Stomach (tissue), 9 donors: Measurements from ENCODE around the gene PAK2. TPM values are rescaled to one million over a fixed set of nuclear protein-coding genes. Genes with fewer than 3 reads are reported as not detected.

Experiments
- DNase-seq, 2 donors: peaks; one replicate each; pipeline versions ENCODE4 v3.0.0 to v3.0.0-alpha.2; 2013 to 2019
- H3K27ac ChIP-seq, 5 donors: fragments of 200-600 bp in 4 of 5; sonication (generic) in 4 of 5; one replicate each; pipeline ENCODE4 v1.5.1; 2013 to 2019; ENCODE audit warnings: mild to moderate bottlenecking in 1 of 5, moderate library complexity in 1 of 5
- H3K27me3 ChIP-seq, 3 donors: fragments of 200-600 bp; sonication (generic); one replicate each; pipeline ENCODE4 v1.5.1; 2017 to 2019; ENCODE audit warnings: mixed run types in 1 of 3
- H3K36me3 ChIP-seq, 4 donors: fragments of 200-600 bp; sonication (generic); 1 replicate in 3 of 4; 2 replicates in 1 of 4; pipeline ENCODE4 v1.5.1; 2016 to 2019
- H3K4me1 ChIP-seq, 4 donors: fragments of 200-600 bp; sonication (generic); one replicate each; pipeline ENCODE4 v1.5.1; 2016 to 2019
- H3K4me3 ChIP-seq, 4 donors: fragments of 200-600 bp; sonication (generic) in 3 of 4; one replicate each; pipeline ENCODE4 v1.5.1; 2016 to 2019; ENCODE audit warnings: mild to moderate bottlenecking in 1 of 4
- H3K9me3 ChIP-seq, 4 donors: fragments of 200-600 bp; sonication (generic); one replicate each; pipeline ENCODE4 v1.5.1; 2016 to 2019
- EP300 ChIP-seq: sonication (generic); formaldehyde crosslinking; IDR thresholded peaks from one replicate; pipeline ENCODE4 v1.6.1; 2017; ENCODE audit warnings: antibody characterized with exemption
- POLR2A ChIP-seq, 4 donors: fragments of 450-650 bp; IDR thresholded peaks; one replicate each; pipeline ENCODE4 v1.6.1; 2016; ENCODE audit warnings: antibody characterized with exemption in 4 of 4, control low read depth in 2 of 4, mild to moderate bottlenecking in 1 of 4, moderate library complexity in 1 of 4
- POLR2AphosphoS5 ChIP-seq, 3 donors: sonication (generic); formaldehyde crosslinking; IDR thresholded peaks; one replicate each; pipeline ENCODE4 v1.6.1; 2016; ENCODE audit warnings: antibody characterized with exemption in 3 of 3
- WGBS, 5 donors: extraction: QIAGEN DNeasy Blood & Tissue Kit in 3 of 5; methylation state at CpG; one replicate each; pipeline versions ENCODE4 v1.1.5 to v1.1.7; 2013 to 2018; 5-methylcytosine and 5-hydroxymethylcytosine counted together
- intact Hi-C: fragments of 100-400 bp; cut with DNase I; formaldehyde crosslinking; loops from one replicate; pipeline ENCODE4 v1.15.1; 2023; ENCODE audit warnings: low total_unique reads
- polyA plus RNA-seq, 3 donors: library from polyadenylated mRNA; stranded (reverse); fragments of 200-250 nt; gene quantifications; one replicate each; pipeline ENCODE4 v1.2.3, GENCODE V29; 2013
- total RNA-seq, 5 donors: library from RNA; depleted of rRNA; stranded (reverse); fragments of >200 nt; gene quantifications; one replicate each; pipeline versions ENCODE4 v1.1.0 to v1.2.3, GENCODE V29; 2014 to 2016
- TF ChIP-seq, protein P1 (sequence below), 7 experiments: fragments of 450-650 bp in 4 of 7; fragments of 200-600 bp in 3 of 7; sonication (generic) in 3 of 7; IDR thresholded peaks; one replicate each; pipeline ENCODE4 v1.5.1; 2016 to 2019; ENCODE audit warnings: antibody characterized with exemption in 7 of 7, control low read depth in 2 of 7, mild to moderate bottlenecking in 1 of 7
- donor health status: healthy with polysubstance abuse.
- donor health status: Bipolar disorder and iron deficiency.
- donor health status: healthy.

Gene PAK2
- total and polyA plus RNA-seq, 8 donors = 11.1 to 88.7 (median 22.0) TPM

DNA sequence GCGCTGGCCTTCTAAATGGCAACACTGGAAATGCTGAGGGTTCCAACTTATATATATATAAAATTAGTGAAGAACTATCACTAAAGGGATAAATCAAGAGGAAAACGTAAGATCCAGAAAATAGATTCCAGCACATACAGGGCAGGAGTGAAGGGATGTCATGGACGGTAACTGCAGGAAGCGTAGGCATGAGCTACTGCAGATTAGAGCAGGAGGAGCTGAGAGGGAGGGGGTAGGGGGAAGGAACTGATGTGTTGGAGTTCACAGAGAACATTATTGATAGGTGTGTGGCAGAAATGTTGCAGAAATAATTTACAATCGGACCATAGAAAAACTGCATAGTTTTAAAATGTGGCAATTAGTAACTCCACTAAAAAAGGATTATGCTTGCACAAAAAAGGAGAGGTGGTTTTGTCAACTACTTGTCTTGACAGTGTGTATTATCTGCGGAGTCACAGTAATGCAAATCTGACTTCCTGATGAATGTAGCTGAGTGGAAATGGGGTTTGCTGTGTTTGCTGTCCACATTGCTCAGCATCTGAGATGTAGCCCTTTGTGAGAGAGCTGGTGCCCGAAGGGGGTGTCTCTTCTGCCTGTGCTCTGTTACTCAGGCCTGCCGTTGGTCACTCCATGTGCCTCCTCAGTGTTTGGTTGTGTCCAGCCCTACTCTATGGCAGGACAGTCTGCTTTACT lies 61.2 kb downstream of the PAK2 start:
- intact Hi-C loops = no loop called here
- Histone ChIP-seq H3K27ac (no peak overlapping the region), H3K36me3 (peaks cover 16 to 51% (median 48%) of the 10 kb centered on the region in 4 donors), H3K4me3 (no peak overlapping the region), H3K4me1 (no peaks in the 10 kb centered on the region), H3K27me3 (no peaks in the 10 kb centered on the region), H3K9me3 (no peaks in the 10 kb centered on the region)
- no peak for DNase-seq
- whole genome bisulfite sequencing, 5 donors = 90 to 95% (median 93%) methylated on average over 8 of the region's 8 CpGs
- TF ChIP-seq POLR2A (IDR thresholded peaks at IDR 0.05) = no peak
- no peak for TF ChIP-seq POLR2AphosphoS5 (IDR thresholded peaks at IDR 0.05)
- TF ChIP-seq, protein P1, sequence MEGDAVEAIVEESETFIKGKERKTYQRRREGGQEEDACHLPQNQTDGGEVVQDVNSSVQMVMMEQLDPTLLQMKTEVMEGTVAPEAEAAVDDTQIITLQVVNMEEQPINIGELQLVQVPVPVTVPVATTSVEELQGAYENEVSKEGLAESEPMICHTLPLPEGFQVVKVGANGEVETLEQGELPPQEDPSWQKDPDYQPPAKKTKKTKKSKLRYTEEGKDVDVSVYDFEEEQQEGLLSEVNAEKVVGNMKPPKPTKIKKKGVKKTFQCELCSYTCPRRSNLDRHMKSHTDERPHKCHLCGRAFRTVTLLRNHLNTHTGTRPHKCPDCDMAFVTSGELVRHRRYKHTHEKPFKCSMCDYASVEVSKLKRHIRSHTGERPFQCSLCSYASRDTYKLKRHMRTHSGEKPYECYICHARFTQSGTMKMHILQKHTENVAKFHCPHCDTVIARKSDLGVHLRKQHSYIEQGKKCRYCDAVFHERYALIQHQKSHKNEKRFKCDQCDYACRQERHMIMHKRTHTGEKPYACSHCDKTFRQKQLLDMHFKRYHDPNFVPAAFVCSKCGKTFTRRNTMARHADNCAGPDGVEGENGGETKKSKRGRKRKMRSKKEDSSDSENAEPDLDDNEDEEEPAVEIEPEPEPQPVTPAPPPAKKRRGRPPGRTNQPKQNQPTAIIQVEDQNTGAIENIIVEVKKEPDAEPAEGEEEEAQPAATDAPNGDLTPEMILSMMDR (IDR thresholded peaks at IDR 0.05) = no peak
- TF ChIP-seq EP300 = no peak

DNA sequence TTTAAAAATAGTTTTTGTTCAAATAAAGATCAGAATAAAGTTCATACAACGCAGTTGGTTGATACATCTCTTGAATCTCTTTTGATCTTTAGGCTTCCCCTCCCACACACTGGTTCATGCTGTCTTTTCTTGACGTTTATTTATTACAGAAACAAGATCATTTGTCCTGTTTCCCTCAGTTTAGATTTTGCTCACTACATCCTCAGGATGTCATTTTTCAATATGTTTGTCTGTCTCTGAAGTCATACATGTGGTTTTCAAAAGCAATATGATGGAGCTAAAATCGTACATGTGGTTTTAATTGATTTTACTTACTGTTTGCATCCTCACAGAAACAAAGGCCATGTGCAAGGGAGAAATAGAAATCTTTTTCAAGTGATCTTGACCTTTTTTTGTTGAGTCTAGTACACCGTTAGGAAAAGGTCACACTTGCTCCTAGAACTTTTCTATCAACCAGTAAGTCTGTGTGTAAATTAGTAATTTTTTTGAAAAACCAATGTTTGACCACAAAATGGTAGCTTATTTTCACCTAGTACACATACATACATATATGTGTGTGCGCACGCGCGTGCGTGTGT lies 64.3 kb downstream of the PAK2 start:
- Histone ChIP-seq H3K36me3 (peaks cover 42 to 82% (median 79%) of the 10 kb centered on the region in 4 donors), H3K27ac (no peak overlapping the region), H3K4me3 (no peak overlapping the region), H3K27me3 (no peaks in the 10 kb centered on the region), H3K9me3 (no peaks in the 10 kb centered on the region), H3K4me1 (no peaks in the 10 kb centered on the region)
- no peak for TF ChIP-seq POLR2AphosphoS5 (IDR thresholded peaks at IDR 0.05)
- TF ChIP-seq POLR2A (IDR thresholded peaks at IDR 0.05) = no peak
- TF ChIP-seq, protein P1 (IDR thresholded peaks at IDR 0.05) = no peak
- TF ChIP-seq EP300 = no peak
- intact Hi-C loops = no loop called here
- 85 to 87% (median 86%) methylated on average over 9 of the region's 9 CpGs for WGBS, 5 donors
- no peak for DNase-seq

DNA sequence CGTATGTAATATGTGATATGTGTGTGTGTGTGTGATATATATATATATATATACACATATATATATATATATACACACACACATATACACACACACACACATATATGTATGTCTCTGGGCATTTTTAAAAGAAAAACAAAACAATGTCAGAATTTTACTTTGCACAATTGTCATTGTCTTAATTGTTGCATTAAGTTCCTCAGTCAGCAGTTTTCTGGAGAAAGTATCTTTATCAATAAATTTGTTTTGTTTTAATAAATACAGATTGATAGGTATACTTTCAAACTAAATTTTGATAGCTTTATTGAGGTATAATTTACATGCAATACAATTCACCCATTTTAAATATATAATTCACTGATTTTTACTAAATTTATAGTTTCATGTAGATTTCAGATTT lies 65.1 kb downstream of the PAK2 start:
- Histone ChIP-seq H3K9me3 (no peaks in the 10 kb centered on the region), H3K4me3 (no peak overlapping the region), H3K27me3 (no peaks in the 10 kb centered on the region), H3K27ac (no peak overlapping the region), H3K36me3 (peaks cover 42 to 86% (median 82%) of the 10 kb centered on the region in 4 donors), H3K4me1 (no peaks in the 10 kb centered on the region)
- TF ChIP-seq POLR2AphosphoS5 (IDR thresholded peaks at IDR 0.05) = no peak
- intact Hi-C loops = no loop called here
- DNase-seq = no peak
- WGBS, 5 donors = 0 to 93% (median 49%) methylated on average over 1 of the region's 1 CpG

DNA sequence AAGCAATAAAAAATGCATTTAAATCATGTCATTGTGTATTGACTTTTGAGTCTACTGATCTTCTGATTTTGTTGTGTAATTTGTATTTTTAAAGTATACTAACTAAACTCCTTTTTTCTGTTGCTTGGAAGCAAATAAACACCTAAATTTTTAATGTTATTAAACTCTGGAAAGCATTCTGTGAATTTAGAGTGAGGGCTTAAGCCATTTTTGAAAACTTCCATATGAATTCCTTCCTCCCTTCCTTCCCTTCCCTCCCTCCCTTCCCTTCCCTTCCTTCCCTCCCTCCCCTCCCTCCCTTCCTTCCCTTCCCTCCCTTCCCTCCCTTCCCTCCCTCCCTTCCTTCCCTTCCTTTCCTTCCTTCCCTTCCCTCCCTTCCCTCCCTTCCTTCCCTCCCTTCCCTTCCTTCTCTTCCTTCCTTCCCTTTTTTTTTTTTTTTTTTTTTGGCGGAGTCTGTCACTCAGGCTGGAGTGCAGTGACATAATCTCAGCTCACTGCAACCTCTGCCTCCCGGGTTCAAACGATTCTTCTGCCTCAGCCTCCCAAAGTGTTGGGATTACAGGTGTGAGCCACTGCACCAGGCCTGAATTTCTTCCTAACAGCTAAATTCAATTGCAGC lies 71.4 kb downstream of the PAK2 start:
- intact Hi-C loops = no loop called here
- Histone ChIP-seq H3K27me3 (no peaks in the 10 kb centered on the region), H3K36me3 (peaks cover 56 to 95% (median 88%) of the 10 kb centered on the region in 4 donors), H3K27ac (no peak overlapping the region), H3K4me3 (no peak overlapping the region), H3K9me3 (no peaks in the 10 kb centered on the region), H3K4me1 (no peaks in the 10 kb centered on the region)
- no peak for TF ChIP-seq POLR2AphosphoS5 (IDR thresholded peaks at IDR 0.05)
- no peak for TF ChIP-seq EP300
- TF ChIP-seq, protein P1 (IDR thresholded peaks at IDR 0.05) = no peak
- TF ChIP-seq POLR2A (IDR thresholded peaks at IDR 0.05) = no peak
- WGBS, 5 donors = 86 to 92% (median 90%) methylated on average over 2 to 3 of the region's 3 CpGs
- DNase-seq = no peak
